HK-2 (cell line): ENCODE data around the gene SPIRE1.
"Not testable (repeated sequence)": the region's sequence is repeated elsewhere in the genome, so short reads cannot be mapped to it uniquely, and the experiment has no call there.

ENCODE experiments used
- DNase-seq: peaks from one replicate; pipeline ENCODE4 v3.0.0-alpha.2; 2018; ENCODE audit not compliant: unreplicated experiment

The SPIRE1 gene

GRCh38 chr18:12645751-12646203 is 12.1 kb downstream of the SPIRE1 start:
- DNase-seq: no peak

- DNase-seq: no peak
These were observed 12.7 kb downstream of the SPIRE1 start for GRCh38 chr18:12645254-12645653.

- not testable (repeated sequence) for DNase-seq
These were observed 14.2 kb downstream of the SPIRE1 start for GRCh38 chr18:12643756-12644155.

GRCh38 chr18:12640881-12641200 is 17.1 kb downstream of the SPIRE1 start:
- no peak for DNase-seq

DNA sequence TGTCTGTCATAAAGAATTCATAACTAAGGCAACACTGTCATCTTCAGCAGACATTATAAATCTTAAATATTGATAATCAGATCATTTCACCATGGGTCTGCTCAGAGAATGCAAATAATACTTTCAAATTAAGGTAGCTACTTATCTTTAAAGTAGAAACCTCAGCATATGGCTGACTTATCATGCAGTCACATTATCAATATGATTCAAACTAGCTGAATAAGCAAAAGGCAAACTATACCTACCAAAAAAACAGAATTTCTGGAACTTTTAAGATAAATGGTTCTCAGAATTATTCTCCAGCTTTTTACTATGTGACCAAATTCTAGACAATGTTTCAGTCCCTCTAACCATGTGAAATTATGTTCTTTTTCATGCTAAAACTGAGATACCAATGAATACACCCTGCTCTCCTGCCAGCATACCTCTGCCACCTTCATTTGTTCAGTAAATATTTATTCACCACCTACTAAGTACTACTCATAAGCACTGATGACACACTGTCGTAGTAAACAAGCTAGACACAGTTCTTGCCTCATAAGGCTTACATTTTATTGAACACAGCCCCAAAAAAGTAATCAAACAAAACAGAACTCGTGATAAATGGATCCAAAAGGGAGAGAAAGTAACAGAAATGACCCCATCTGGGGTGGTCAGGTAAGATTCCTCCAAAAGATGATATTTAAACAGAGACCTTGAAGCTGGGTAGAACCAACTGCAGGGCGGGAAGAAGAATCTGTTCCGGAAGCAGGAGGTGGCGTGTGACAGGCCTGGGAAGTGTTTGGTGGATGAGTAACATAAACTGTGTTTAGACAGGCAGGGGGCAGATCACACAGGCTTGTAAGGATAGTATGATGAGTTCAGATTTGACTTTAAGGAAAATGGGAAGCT is 17.7 kb downstream of the SPIRE1 start:
- peak; percentile 55 for DNase-seq

GRCh38 chr18:12638644-12639124 is 19.2 kb downstream of the SPIRE1 start:
- DNase-seq: no peak

- DNase-seq: no peak
These were observed 19.8 kb downstream of the SPIRE1 start for GRCh38 chr18:12637901-12638643.

DNA sequence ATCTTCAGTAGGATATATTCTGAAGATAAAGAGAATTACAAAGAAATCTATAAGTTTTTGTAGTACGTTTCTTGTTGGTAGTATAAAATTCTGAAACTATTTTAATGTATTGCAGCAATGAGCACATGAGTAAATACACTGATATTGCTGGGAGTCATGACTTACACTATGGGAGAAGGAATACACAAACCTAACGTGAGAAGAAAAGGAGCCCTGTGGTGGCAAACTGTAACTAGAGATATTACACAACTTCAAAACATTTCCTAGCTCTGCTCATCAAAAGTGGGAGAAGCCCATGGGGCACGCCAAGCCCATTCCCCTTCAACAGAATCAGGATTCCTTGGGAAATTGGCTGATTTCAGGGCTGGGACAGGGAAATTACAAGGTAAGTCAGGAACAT is 20.5 kb downstream of the SPIRE1 start:
- no peak for DNase-seq

GRCh38 chr18:12631831-12632477 is 26.0 kb downstream of the SPIRE1 start:
- DNase-seq: no peak

DNA sequence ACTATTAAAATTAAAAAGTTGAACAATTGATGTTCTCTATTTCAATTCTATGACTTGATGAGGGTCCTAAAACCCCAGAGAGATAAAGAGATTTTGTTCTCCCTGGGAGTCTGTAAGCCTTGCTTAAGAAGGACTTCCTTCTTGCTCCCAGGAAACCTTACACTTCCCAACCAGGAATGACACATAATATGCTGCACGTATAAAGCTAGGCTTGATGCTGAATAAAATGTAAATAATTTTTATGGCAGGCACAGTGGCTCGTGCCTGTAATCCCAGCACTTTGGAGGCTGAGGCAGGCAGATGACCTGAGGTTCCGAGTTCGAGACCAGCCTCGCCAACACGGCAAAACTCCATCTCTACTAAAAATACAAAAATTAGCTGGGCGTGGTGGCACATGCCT is 27.8 kb downstream of the SPIRE1 start:
- no peak for DNase-seq

GRCh38 chr18:12628706-12629702 is 28.9 kb downstream of the SPIRE1 start:
- no peak for DNase-seq

DNA sequence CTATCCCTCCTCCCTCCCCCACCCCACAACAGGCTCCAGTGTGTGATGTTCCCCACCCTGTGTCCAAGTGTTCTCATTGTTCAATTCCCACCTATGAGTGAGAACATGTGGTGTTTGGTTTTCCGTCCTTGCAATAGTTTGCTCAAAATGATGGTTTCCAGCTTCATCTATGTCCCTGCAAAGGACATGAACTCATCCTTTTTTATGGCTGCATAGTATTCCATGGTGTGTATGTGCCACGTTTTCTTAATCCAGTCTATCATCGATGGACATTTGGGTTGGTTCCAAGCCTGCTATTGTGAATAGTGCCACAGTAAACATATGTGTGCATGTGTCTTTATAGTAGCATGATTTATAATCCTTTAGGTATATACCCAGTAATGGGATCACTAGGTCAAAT is 30.7 kb downstream of the SPIRE1 start:
- DNase-seq: not testable (repeated sequence)

DNA sequence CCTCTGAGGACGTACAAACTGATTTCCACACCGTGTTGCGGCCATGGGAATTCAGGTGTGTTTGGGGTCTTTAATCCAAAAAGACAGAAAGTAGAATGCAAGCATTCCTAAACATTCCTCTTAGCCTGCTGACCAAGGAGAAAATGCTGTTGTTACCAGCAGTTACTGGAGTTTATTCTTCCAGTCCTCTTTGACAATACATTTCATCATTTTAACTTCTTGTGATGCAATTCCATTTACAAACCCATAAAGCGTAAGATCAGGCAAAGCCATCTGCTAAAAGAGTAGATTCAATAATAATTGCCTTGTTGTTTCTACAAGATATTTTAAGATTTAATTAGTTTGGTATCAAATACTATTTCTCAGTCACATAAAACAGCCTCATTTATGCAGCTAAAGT is 32.7 kb downstream of the SPIRE1 start:
- DNase-seq: no peak

GRCh38 chr18:12621742-12622306 is 36.1 kb downstream of the SPIRE1 start:
- no peak for DNase-seq

GRCh38 chr18:12615748-12616147 is 42.2 kb downstream of the SPIRE1 start:
- no peak for DNase-seq

- DNase-seq: no peak
These were observed 49.6 kb downstream of the SPIRE1 start for GRCh38 chr18:12608301-12608700.

DNA sequence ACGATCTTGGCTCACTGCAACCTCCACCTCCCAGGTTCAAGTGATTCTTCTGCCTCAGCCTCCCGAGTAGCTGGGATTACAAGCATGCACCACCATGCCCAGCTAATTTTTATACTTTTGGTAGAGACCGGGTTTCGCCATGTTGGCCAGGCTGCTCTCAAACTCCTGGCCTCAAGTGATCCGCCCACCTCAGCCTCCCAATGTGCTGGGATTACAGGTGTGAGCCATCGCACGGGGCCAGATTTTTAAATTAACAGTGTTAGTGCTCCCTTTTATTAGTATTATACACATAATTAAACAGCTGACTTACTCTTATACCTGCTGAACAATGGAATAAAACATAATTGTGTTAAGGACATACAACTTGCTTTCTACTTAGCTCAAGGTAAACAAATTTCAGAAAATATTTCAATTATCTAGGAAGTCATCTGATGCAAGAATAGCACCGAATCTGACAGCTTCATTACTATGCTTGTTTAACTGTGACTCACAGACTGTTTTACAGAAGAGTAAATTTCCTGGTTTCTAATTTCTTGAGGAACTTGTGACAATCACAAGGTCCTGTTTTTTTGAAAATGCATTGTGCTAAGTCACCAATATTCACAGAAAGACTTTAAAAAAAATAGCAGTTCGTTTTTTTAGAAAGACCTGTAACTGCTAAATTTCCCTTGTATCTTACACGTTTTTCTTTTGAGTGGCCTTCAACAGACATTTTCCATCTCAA is 51.2 kb downstream of the SPIRE1 start:
- no peak for DNase-seq

GRCh38 chr18:12604445-12605007 is 53.4 kb downstream of the SPIRE1 start:
- DNase-seq: no peak

DNA sequence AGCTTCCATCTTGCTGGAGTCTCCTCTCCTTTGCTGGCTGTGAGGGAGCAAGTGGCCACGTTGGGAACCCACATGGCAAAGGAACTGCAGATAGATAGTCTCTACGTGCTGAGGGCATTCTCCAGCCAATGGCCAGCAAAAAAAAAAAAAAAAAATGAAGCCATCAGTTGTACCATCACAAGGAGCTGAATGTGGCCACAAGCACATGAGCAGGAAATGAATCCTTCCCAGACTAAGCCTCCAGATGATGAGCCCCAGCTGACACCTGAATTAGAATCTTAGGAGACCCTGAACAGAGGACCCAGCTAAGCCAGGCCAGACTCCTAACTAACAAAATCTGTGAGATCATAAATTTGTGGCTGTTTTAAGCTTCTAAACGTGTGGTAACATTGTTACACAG is 57.9 kb downstream of the SPIRE1 start:
- DNase-seq: no peak

- no peak for DNase-seq
These were observed 58.4 kb downstream of the SPIRE1 start for GRCh38 chr18:12599543-12599942.
